ENCODE data around the gene PIEZO1. TPM values are rescaled to one million over a fixed set of nuclear protein-coding genes. Genes with fewer than 3 reads are reported as not detected.

Gene PIEZO1
- total and polyA plus RNA-seq, 9 of the 15 experiments (the other 6 are each of a cell fraction or from before 2014, with no cell fraction given), result 3.6 to 432 (median 131) TPM

GRCh38 chr16:88799569-88800276 is 14.7 kb upstream of the PIEZO1 start (continued):
- TF ChIP-seq CHAMP1 (IDR thresholded peaks at IDR 0.05) (no peak), BCLAF1 (IDR thresholded peaks at IDR 0.05; ENCODE audit: borderline replicate concordance in 1 of 2, control insufficient read depth in 1 of 2, low read depth in 2 of 2, low read length in 1 of 2) (0 out of 4 replicates have a peak, but pooled peaks of 1 of the 2 experiments have one; percentile 38), ZFP91 (CRISPR knock-in tag; IDR thresholded peaks at IDR 0.05) (0 out of 2 replicates have a peak, but pooled peaks have one; percentile 13), ZNF282 (CRISPR knock-in tag; IDR thresholded peaks at IDR 0.05) (0 out of 2 replicates have a peak, but pooled peaks have one; percentile 63), HDAC1 (IDR thresholded peaks at IDR 0.05) (peak in 1 of 2 experiments; percentile 71; a peak in 1 of 4 replicates), E2F4 (CRISPR knock-in tag; IDR thresholded peaks at IDR 0.05; ENCODE audit: low read depth) (no peak), TAL1 (IDR thresholded peaks at IDR 0.05) (peak; percentile 86), DIDO1 (tag; IDR thresholded peaks at IDR 0.05; ENCODE audit: low read depth) (no peak), KLF16 (IDR thresholded peaks at IDR 0.05) (peak; percentile 96), CHD4 (IDR thresholded peaks at IDR 0.05; ENCODE audit: insufficient read depth, insufficient replicate concordance, low read depth, low read length, poor library complexity, severe bottlenecking) (no peak), MBD1 (CRISPR knock-in tag; IDR thresholded peaks at IDR 0.05) (no peak), ZNF589 (CRISPR knock-in tag; IDR thresholded peaks at IDR 0.05; ENCODE audit: low read depth) (peak; percentile 92; the same call in 1 of the 2 replicates), FOXM1 (IDR thresholded peaks at IDR 0.05; ENCODE audit: low read depth) (peak; percentile 77), FOXM1 (CRISPR knock-in tag; IDR thresholded peaks at IDR 0.05; ENCODE audit: low read depth) (no peak), ARID1B (IDR thresholded peaks at IDR 0.05) (peak; percentile 91), KLF10 (CRISPR knock-in tag; IDR thresholded peaks at IDR 0.05) (no peak)
